Fibroblast of lung (primary cell): ENCODE data around the gene TTC33. TPM values are rescaled to one million over a fixed set of nuclear protein-coding genes. Genes with fewer than 3 reads are reported as not detected.

ENCODE experiments used
- DNase-seq, 2 donors: peaks; one replicate each; pipeline versions ENCODE4 v3.0.0 to v3.0.0-alpha.2; 2010; ENCODE audit warnings: low read depth in 2 of 2
- H2AFZ ChIP-seq: 2 replicates; pipeline ENCODE4 v1.5.1; 2012; ENCODE audit warnings: low read length, control low read depth, inconsistent platforms
- H3K27ac ChIP-seq: 2 replicates; pipeline ENCODE4 v1.5.1; 2011; ENCODE audit warnings: low read length, control low read depth; ENCODE audit not compliant: insufficient read depth
- H3K27me3 ChIP-seq: 2 replicates; pipeline ENCODE4 v1.5.1; 2011; ENCODE audit warnings: mild to moderate bottlenecking, low read length; ENCODE audit not compliant: control insufficient read depth, insufficient read depth
- H3K36me3 ChIP-seq: 2 replicates; pipeline ENCODE4 v1.5.1; 2011; ENCODE audit warnings: low read length; ENCODE audit not compliant: control insufficient read depth, insufficient read depth
- H3K4me1 ChIP-seq: 2 replicates; pipeline ENCODE4 v1.5.1; 2011; ENCODE audit warnings: low read length; ENCODE audit not compliant: control insufficient read depth, insufficient read depth; ENCODE audit errors: extremely low read depth
- H3K4me2 ChIP-seq: 2 replicates; pipeline ENCODE4 v1.5.1; 2011; ENCODE audit warnings: low read length, control low read depth; ENCODE audit not compliant: insufficient read depth; ENCODE audit errors: extremely low read depth
- H3K4me3 ChIP-seq, 4 experiments: fragments of 200-600 bp in 1 of 4; sonication (generic) in 1 of 4; replicated peaks in 1 of 4; 2 replicates each; pipeline ENCODE4 v1.5.1; 2011 to 2016; ENCODE audit warnings: low read length in 4 of 4, low read depth in 3 of 4, mild to moderate bottlenecking in 3 of 4, control low read depth in 2 of 4, inconsistent platforms in 1 of 4, mixed read lengths in 1 of 4; ENCODE audit not compliant: insufficient read depth in 1 of 4; ENCODE audit errors: control extremely low read depth in 1 of 4
- H3K79me2 ChIP-seq: 2 replicates; pipeline ENCODE4 v1.5.1; 2012; ENCODE audit warnings: mild to moderate bottlenecking, low read length, inconsistent platforms; ENCODE audit not compliant: control insufficient read depth, insufficient read depth
- H3K9ac ChIP-seq: 2 replicates; pipeline ENCODE4 v1.5.1; 2011; ENCODE audit warnings: mild to moderate bottlenecking, low read length, control low read depth; ENCODE audit not compliant: insufficient read depth
- H3K9me3 ChIP-seq: 2 replicates; pipeline ENCODE4 v1.5.1; 2012; ENCODE audit warnings: low read depth, low read length; ENCODE audit not compliant: control insufficient read depth, insufficient read depth
- H4K20me1 ChIP-seq: 2 replicates; pipeline ENCODE4 v1.5.1; 2011; ENCODE audit warnings: low read length; ENCODE audit not compliant: control insufficient read depth, insufficient read depth; ENCODE audit errors: extremely low read depth
- CTCF ChIP-seq, 2 donors: IDR thresholded peaks in 1 of 2; conservative IDR thresholded peaks in 1 of 2; 1 replicate in 1 of 2; 2 replicates in 1 of 2; pipeline ENCODE4 v1.5.1; 2011 to 2012; ENCODE audit warnings: low read length in 2 of 2, control low read depth in 1 of 2, inconsistent platforms in 1 of 2, low read depth in 1 of 2, mild to moderate bottlenecking in 1 of 2
- EZH2 ChIP-seq: IDR thresholded peaks from 2 replicates; pipeline ENCODE4 v1.5.1; 2012; ENCODE audit warnings: low read length, control low read depth, mild to moderate bottlenecking; ENCODE audit errors: missing control alignments
- polyA plus RNA-seq, 2 donors: library from polyadenylated mRNA; depleted of rRNA in 1 of 2; stranded (reverse) in 1 of 2; unstranded in 1 of 2; fragments of >200 nt; gene quantifications; 2 replicates each; pipeline ENCODE4 v1.2.1, GENCODE V29; 2011 to 2012; ENCODE audit warnings: missing spikeins in 1 of 2
- total RNA-seq: library from RNA; depleted of rRNA; stranded (reverse); fragments of >200 nt; gene quantifications from 2 replicates; pipeline ENCODE4 v1.2.1, GENCODE V29; 2014

The TTC33 gene
- total and polyA plus RNA-seq, 2 donors (not counting 1 experiment from before 2014, with no cell fraction given): 8.7 to 16.3 TPM

DNA sequence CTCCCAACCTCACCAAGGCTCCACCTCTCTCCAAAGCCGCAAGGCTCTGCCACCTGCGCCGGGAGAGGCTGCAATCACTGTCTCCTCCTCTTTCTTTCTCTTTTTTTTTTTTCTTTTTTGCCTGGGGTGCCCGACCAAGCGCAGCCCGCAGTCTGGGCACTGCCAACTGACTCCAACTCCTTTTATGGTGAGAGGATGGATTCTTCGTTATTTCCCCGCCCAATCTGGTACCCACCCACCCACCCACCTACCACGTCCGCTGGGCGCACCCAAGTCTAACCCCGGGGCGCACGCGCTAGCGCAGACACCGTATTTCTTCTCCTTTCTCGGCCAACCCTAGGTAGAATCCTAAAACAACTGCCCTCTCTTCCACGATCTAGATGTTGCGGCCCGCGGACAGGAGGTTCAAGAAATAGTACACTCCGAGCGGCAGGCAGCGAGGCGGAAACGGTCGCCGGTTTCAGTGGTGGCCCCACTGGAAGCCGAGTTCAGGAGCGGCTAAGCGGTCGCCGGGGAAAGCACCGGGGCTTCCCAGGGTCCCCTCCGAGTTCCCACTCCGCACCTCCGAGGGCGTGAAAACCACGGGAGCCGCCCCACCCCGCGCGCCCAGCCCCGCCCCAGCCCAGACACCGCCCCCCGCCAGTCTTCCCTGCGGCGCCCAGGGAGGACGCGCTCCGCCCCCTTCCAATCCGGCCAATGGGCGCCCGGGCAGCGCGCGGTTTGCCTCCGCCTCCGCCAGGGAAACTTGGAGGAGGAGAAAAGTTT lies 76.4 kb downstream of the TTC33 start:
- Histone ChIP-seq H3K4me1 (peaks cover 2% of the 10 kb centered on the region), H3K4me2 (peak overlapping the region; percentile 97), H3K9me3 (no peaks in the 10 kb centered on the region), H2AFZ (peak overlapping the region; percentile 83), H3K27ac (peak overlapping the region; percentile 78), H4K20me1 (no peaks in the 10 kb centered on the region), H3K27me3 (no peaks in the 10 kb centered on the region), H3K79me2 (peaks cover 44% of the 10 kb centered on the region), H3K4me3 (peak overlapping the region; percentile 79 to 95 (median 84)), H3K36me3 (no peaks in the 10 kb centered on the region), H3K9ac (peak overlapping the region; percentile 63)
- TF ChIP-seq EZH2: no peak
- no peak for TF ChIP-seq CTCF (conservative IDR thresholded peaks at IDR 0.05 in 1 of 2, IDR thresholded peaks at IDR 0.05 in 1 of 2; ENCODE audit: low read depth in 1 of 2, low read length in 2 of 2)
- peak; percentile 86 to 90 for DNase-seq

- peak overlapping the region; percentile 97 for H3K4me2 ChIP-seq
- no peaks in the 10 kb centered on the region for H3K27me3 ChIP-seq
- peaks cover 2% of the 10 kb centered on the region for H3K4me1 ChIP-seq
- peak overlapping the region; percentile 32 for H3K9ac ChIP-seq
- no peaks in the 10 kb centered on the region for H3K9me3 ChIP-seq
- peak overlapping the region; percentile 54 for H2AFZ ChIP-seq
- H3K4me3 ChIP-seq: peak overlapping the region; percentile 73 to 95 (median 82)
- no peaks in the 10 kb centered on the region for H4K20me1 ChIP-seq
- peaks cover 38% of the 10 kb centered on the region for H3K79me2 ChIP-seq
- no peak for TF ChIP-seq CTCF (conservative IDR thresholded peaks at IDR 0.05 in 1 of 2, IDR thresholded peaks at IDR 0.05 in 1 of 2; ENCODE audit: low read depth in 1 of 2, low read length in 2 of 2)
- TF ChIP-seq EZH2: no peak
- DNase-seq: peak; percentile 26 to 37
- peak overlapping the region; percentile 75 for H3K27ac ChIP-seq
- H3K36me3 ChIP-seq: no peaks in the 10 kb centered on the region
Measured at GRCh38 chr5:40678460-40679147, 77.2 kb downstream of the TTC33 start.

GRCh38 chr5:40678026-40678425 lies 77.7 kb downstream of the TTC33 start:
- peak overlapping the region; percentile 9 to 95 (median 82) for H3K4me3 ChIP-seq
- H3K36me3 ChIP-seq: no peaks in the 10 kb centered on the region
- no peaks in the 10 kb centered on the region for H3K27me3 ChIP-seq
- no peaks in the 10 kb centered on the region for H4K20me1 ChIP-seq
- no peak for DNase-seq
- H3K27ac ChIP-seq: no peak overlapping the region
- H3K4me1 ChIP-seq: peaks cover 2% of the 10 kb centered on the region
- peaks cover 32% of the 10 kb centered on the region for H3K79me2 ChIP-seq
- no peaks in the 10 kb centered on the region for H3K9me3 ChIP-seq
- no peak overlapping the region for H3K9ac ChIP-seq
- H2AFZ ChIP-seq: no peak overlapping the region
- peak overlapping the region; percentile 97 for H3K4me2 ChIP-seq
- TF ChIP-seq CTCF (conservative IDR thresholded peaks at IDR 0.05 in 1 of 2, IDR thresholded peaks at IDR 0.05 in 1 of 2; ENCODE audit: low read depth in 1 of 2, low read length in 2 of 2): no peak
- TF ChIP-seq EZH2: no peak
